Left hindlimb (tissue), 1 donor: Measurements from ENCODE around the gene GALNT2.

Source experiments
- DNase-seq: peaks from one replicate; pipeline ENCODE4 v3.0.0-alpha.2; 2018

GALNT2 gene

DNA sequence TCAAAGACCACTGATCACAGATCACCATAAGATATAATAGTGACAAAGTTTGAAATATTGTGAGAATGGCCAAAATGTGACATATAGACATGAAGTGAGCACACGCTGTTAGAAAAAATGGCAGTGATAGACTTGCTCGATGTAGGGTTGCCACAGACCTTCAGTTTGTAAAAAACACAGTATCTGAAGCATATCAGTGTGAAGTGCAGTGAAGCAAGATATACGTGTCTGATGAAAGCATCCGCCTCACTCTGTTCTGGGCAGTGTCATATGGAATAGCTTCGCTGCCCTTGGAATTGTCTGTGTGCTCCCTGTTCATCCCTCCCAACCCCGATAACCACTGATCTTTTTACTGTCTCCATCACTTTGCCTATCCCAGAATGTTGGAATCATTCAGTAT lies 50.7 kb downstream of the GALNT2 start:
- DNase-seq, result no peak

DNA sequence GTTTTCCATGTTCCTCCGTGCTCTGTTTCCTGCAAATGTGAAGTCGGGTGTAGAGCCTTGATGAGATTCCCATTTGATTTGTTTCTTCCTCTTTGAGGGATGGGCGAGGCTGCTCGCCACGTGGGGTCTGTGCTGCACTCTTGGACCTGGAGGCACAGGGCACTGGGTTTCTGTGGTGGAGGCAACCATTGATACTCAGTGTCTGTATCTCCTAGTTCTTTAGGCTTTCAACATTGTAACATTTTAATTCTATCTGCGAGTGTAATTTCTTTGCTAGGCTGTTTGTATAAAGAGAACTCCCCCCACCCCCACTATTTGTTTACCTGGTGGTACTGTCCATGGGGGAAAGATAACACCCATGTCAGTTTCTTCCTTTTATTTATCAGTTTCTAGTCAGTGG lies 52.3 kb downstream of the GALNT2 start:
- no peak for DNase-seq

DNA sequence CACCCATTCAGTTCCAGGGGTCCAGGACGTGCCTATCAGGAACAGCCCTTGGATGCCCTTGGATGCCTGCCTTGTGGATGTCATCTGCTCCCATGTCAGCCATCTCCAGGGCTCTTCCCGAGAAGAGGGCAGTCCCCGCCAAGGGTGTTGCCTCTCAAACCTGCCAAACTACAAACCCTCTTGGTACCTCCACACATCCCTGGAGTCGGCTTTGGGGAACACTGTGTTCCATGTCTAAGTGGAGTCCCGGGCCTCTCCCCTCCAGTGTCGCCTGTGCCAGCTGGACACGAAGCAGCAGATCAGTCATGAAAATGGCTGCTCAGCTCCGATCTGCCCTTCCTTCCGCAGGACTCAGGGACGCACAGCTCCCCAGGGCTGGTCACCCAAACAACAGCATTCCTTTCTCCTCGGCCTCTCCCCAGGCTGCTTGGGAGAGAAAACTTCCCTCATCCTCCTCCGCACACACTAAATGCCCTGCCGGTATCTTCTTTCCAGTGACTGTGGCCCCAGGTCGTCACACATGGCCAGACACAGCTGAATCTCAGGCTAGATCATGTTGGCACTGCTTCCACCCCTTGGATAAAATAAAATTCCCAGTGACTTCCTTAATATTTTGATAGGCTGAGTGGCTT lies 53.4 kb downstream of the GALNT2 start:
- no peak for DNase-seq

DNA sequence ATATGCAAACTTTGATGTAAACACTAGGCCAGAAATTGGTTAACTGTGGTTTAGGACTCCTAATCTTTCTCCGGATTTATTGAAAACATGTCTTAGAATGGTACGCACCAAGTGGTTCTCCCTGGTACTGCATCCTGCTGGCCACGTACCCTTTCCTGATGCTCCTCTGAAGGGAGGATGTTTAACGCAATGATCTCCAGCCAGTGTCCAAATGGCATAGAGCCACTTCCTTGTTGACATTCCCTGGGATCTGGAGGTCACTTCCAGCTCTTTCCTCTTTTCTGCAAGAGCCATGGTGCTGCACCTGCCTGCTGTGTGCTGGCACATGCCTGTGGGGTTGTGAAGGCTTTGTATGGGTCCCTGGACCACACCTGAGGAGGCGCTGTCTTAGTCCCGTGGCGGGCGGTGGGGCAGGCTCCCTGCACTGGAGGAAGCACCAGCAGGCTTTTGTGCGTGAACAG lies 53.9 kb downstream of the GALNT2 start:
- no peak for DNase-seq

DNA sequence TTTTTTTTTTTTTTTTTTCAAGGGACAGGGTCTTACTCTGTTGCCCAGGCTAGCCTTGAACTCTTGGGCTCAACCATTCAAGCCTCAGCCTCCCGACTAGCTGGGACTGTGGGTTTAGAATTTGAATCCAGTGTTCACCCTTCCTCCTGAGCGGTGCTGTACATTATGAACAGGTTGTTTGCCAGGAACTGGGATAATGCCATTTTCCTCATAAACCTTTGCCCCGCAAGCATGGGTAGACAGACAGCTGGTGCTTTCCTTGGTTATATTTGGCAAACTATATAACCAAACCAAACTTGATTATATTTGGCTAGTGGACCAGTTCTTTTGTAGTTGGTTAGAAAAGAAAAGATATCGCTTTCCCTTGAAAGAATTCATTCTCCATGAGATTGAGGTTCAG lies 54.9 kb downstream of the GALNT2 start:
- no peak for DNase-seq

DNA sequence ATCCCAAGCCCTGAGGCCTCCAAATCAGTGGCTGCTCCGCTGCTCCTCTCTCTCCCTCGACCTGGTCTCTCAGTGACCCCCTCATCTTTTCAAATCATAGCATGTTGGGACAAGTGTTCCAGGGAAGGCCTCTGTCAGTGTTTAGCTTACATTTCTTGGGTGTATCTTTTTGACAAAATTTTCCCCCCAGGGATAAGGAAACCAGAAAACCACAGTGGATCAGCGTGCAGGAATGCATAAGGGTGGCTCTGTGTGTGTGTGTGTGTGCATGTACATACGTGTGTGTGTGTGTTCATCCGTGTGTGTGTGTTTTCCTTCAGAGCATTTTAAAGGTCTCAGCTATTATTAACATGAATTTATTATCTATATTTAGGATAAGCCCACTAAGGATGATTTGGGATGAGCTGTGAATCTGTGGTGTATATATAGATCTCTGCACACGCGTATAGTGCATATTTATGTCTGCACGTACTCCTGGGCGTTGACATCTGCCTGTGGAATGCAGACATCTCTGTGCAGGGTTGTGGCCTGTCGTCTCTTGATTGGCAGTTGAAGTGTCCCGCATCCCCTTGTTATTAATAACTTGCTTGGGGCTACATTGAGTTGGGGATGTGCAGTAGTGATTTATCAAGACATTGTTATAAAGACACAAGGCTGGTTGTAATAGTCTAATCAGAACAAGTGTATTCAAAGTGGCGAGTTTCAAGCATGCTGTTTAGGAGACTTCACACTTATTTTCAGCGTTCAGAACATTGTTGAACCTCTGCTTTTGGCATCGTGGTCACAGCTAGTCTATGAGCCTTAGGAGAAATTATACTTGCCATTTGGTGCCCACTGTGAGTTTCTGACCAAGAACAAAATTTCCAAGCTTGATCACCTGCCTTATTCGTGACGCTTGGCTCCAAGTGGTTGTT lies 55.6 kb downstream of the GALNT2 start:
- no peak for DNase-seq

DNA sequence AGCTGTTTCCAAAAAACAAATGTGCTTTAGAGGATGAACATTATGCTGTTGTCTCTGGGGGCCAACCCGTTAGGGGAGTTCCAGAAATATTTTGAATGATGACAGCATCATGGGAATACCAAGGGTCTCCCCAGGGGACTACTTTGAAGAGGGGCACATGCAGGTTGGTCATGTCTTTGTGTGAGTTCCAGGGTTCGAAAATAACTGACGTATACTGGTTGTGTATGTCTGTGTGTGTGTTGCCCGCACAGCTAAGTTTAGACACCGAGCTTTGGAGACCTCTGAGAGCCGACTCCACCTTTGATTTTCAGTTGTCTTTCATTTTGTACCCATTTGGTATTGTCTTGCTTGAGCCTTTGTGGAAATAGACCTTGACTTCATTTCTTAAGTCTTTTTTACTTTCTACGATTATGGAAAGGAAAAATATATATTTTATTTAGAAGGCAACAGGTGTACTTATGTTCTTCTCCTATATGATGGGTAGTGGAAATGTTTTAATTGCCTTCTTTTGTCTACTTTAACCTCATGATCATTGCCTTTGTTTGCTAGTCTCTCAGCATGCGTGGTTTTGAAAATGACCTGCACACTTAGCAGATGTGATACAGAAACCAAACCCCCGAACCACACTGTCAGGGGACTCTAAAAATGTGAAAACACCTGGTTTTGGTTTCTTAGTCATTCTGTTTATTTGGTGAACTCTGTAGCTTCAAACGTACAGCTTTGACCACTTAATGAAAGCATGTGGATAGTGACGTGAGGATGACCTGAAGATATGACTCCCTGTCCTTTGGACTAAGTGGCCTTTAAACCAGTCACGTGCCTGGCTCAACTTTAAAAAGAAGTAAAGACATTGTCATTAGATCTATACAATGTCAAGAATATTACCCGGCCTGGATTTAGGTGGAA lies 56.5 kb downstream of the GALNT2 start:
- DNase-seq, result no peak

DNA sequence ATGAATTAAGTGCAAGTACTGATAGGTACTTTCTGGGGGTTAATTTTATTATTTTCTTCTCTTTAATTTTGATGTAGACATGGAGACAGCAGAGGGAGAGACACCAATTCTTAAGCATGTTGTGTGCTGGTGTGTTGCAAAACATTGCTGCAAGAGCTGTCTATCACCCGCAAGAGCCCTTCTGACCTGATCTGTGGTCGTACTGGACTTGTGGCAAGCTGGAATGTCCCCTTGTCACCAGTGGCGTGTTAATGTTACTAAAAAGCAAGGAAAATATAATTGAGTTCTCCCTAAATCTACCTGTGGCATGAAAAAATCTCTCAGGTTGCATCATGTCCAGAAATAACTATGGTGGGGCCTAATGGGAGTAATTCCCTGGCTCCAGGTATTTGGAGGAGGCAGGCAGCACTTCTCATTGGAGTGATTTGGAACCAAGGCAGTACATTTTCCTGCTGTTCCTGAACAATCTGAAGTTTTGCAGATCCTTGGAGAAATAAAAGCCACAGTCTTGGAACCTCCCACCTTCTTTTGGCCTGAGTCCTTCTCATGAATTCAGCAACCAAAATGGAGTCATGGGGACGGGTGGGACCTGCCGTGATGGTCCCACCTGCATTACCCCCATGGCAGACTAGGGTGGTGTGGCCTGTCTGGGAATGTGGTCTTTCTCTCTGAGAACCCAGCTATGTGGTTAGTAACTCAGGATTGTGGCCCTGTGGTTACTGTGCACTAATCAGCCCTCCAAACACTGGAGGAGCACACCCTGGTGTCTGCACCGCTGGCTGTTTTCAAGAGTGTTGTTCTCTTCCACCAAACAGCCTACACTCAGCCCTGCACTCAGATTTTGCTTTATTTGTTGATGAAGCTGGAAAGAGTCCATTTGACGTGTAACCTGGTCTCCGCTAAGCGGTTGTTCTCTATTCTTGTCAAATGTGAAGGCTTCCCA lies 57.4 kb downstream of the GALNT2 start:
- no peak for DNase-seq

DNA sequence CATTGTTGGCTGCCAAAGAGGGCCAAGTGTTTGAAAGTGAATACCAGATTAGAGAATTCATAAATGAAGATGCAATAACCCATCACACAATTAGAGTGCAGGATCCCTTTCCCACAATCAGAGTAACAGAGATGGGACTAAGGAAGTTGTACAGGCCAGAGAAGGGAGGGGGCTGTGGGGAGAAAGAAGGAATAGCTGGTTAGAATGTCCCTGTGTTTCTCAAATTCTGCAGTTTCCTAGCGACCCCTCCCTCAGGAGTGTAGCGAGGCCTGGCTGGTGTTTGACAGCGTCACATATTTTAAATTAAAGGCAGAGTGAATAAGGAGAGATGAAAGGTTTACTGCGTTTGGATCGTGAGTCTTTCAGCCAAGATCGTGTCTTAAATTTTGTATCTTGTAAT lies 58.1 kb downstream of the GALNT2 start:
- DNase-seq, result no peak

DNA sequence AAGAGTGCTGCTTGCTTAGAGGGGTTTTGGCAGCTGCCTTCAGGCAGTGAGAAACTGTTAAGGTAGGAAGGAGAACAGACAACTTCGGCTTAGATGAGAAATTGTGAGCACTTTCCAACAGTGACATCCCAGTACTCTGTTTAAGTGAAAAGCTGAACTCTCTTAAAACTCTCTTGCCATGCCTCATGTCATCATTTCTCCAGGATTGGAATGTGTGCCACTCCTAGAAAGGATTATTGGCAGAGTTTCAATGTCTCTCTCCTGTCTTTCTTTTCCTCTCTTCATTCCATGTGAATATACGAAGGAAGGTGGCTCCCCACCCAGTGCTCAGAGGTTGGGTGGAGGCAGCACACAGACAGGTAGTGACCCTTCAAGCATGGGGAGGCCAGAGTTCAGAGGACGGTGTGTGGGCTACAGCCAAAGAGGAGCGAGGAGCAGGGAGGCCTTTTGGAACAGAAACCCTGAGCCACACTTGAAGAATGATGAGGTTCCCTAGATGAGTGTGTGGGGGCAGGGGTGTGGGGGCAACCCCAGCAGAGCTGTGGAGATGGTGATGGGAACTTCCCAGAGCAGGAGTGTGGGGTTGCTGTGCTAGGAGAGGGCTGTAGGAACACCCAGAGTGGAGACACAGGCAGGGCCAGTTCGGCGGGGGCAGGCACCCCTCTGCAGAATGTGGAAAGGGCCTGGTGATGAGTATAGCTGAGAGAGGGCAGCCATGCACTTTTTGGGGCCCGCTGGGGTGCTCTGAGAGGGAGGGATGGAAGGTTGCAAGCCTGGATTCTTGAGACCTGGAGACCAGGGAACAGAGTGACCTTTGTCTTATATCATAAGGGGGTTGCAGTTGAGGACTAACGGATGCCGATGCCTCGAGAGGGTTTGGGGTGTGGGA lies 58.8 kb downstream of the GALNT2 start:
- no peak for DNase-seq

DNA sequence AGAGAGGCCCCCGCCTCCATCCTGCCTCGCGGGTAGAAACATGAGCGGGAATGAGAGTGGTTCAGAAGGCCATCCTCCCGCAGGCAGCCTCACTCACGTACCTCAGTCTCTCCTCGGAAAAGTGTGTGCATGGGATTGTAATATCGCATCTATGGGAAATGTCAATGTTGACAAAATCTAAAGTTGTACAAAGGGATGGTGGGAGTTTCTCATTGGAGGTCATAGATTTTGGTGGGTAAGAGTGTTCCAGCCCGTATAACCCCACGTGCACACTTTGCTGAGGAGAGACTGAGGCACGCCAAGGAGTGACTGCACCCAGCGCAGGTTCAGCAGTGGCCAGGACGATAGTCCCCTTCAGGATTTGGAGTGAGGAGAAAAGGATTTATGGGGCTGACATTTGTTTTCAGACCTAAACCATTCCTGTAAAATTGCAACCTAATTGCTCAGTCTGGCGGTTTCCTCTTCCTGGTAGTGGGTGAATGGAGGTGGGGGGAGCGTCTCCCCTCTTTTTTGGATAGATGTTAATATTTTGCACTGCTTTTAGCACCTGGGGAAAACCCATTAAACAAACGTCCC lies 59.6 kb downstream of the GALNT2 start:
- no peak for DNase-seq

DNA sequence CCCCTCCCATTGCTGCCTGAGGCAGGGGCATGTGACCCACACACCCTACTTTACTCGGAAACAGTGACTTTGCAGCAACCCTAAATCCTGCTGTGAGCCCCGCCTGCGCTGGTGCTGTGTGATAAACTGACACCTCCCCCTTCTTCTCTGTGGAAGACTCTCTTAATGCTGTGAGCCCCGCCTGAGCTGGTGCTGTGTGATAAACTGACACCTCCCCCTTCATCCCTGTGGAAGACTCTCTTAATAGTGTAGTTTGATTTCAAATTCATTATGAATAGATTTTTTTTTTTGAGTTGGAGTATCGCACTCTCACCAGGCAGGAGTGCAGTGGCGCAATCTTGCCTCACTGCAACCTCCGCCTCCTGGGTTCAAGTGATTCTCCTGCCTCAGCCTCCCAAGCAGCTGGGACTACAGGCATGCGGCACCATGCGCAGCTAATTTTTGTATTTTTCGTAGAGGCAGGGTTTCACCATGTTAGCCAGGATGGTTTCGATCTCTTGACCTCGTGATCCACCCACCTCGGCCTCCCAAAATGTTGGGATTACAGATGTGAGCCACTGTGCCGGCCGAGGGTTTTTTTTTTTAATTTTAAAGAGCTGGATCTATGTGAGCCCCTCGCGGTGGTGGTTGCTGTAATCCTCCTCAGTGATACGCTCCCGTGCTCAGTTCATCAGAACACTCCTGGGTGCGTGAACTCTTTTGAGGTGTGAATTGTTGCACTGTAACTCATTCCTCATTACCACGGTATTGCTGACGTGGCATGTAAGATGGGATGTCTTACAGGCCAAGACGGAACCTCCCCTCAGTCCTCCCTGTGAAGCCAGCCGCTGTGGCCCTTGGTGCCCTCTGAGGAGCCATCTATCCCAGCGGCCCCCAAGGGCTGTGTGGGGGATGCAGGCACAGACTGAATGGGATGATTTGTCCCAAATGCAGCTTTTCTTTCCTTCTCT lies 60.3 kb downstream of the GALNT2 start:
- DNase-seq, result no peak

DNA sequence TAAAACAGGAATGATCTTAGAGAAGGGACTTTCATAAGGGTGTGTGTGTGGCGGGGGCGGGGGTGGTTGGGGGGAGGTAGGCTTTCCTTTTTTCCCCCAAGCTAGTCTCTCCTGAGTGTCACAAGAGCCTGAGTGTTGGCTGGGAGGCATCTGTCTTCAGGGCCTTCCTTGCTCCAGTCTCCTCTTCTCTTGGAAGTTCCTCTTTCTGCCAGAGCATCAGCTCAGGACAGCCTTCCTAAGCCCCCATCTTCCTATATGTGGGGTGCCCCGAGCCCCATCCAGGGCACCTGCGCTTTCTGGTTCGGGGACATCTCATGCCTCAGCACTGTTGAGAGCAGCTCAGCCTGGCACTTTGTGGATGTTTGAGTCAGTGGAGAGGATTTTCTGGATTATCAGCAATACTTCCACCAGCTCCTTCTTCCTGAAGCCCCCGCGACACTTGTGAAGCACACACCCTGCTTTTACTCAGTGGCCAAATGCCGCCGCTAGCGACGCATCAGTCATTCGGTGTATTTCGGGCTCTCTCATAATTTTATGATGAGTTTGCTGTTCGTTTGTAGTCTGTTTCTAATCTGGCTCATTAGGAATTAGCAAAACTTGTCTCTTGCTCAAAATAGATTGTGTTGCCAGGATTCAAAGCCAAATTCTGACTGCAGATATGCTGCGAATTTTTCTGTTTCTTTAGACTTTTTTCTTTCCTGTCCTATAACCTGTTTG lies 61.7 kb downstream of the GALNT2 start:
- DNase-seq, result no peak

DNA sequence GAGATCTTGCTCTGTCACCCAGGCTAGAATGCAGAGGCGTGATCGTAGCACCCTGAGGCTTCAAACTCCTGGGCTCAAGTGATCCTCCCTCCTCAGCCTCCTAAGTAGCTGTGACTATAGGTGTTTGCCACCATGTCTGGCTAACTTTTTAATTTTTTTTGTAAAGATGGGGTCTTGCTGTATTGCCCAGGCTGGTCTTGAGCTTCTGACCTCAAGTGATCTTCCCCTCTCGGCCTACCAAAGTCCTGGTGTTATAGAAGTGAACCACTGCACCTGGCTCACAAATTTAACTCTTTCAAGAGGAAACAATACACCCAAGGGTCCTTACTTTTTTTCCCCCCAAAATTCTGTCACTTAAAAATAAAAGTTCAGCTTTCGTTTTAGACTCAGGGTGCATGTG lies 62.3 kb downstream of the GALNT2 start:
- no peak for DNase-seq

DNA sequence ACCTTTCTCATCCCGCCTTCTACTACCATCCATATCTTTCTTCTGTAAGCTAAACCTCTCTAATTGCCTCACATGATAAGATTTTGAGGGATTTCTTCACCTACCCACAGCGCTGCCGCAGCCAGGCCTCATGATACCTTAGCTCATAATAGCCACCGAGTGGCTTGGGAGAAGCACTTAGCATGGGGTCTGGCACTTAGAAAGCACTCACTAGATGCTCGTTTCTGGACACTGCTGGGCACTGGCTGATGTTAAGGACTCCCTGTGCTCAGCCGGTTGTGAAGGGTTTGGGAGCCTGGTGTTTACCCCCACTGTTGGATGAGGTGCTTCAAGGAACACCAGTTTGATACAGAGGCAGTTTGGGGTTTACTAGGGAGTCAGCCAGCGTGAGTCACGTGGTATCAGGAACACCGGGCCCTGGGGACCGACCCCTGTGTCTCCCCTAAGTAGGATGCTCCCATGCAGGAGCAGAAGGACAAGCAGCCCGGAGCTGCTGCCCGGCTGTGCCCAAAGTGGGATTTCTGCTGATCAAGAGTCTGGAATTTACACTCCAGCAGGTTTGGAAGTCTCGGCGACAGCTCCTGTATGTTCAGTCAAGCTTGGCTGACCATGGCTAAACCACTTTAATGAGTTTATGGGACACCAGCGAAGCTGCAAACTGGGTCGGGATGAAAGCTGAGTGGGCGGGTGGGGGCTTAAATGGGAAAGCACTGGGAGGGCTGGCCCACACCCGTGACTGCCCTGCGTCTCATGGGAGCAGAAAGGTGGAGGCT lies 63.3 kb downstream of the GALNT2 start:
- no peak for DNase-seq

DNA sequence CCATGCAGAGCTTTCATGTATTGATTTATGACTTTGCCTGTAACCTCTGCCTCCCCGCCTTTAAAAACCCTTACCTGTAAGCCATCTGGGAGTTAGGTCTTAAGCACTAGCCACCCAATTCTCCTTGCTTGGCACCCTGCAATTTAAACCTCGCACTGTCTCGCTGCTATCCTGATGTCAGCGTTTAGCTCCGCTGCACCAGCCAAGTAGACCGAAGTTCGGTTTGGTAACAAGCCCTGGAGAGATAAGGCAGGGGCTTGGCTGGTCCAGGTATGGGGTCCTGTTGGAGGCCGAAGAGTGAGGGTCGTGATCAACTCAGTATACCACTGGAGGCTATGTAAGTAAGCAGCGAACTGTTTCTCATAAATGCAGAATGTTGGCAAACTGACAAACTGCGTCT lies 64.4 kb downstream of the GALNT2 start:
- DNase-seq, result no peak

DNA sequence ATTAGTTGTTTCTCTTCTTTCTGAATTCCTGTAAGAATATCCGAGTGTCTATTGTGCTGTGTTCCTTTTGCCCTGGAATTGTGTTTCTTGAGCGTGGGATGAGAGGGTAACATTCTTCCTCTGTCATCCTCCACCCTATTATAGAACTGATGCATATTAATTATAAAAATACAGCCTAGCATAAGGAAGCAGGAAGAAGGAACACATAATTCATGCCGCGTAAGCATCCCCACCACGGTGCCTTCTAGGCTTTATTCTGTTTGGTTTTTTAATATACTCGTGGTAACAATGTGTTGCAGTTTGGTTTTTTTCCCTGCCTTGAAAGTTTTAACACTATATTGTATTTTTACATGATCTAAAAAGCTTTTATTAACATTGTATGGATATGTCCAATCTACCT lies 65.7 kb downstream of the GALNT2 start:
- DNase-seq, result no peak

DNA sequence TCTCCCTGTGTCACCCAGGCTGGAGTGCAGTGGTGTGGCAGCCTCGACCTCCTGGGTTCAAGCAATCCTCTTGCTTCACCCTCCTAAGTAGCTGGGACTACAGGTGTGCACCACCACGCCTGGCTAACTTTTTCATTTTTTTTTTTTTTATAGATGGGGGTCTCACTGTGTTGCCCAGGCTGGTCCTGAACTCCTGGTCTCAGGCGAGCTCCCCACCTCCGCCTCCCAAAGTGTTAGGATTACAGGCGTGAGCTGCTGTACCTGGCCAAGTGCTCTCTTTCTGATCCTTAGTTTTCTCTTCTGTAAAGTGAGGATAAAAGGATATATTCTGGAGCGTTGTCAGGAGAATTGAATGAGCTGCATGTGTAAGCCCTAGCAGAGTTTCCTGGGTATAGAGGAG lies 68.7 kb downstream of the GALNT2 start:
- DNase-seq, result no peak
